B cell (primary cell): Measurements from ENCODE around the gene GCKR.

Experiments used
- CTCF ChIP-seq: fragments of 200-600 bp; IDR thresholded peaks from one replicate; pipeline ENCODE4 v1.8.0; 2022; ENCODE audit warnings: antibody characterized with exemption, mild to moderate bottlenecking
- EZH2 ChIP-seq: IDR thresholded peaks from 2 replicates; pipeline ENCODE4 v1.6.1; 2012; ENCODE audit warnings: borderline replicate concordance, low read depth, mild to moderate bottlenecking, moderate library complexity, low read length; ENCODE audit not compliant: insufficient read depth, poor library complexity, severe bottlenecking

GRCh38 chr2:27520316-27520715 is 23.7 kb downstream of the GCKR start:
- TF ChIP-seq EZH2 (no peak), CTCF (no peak)
